HUES6 (cell line): ENCODE data around the gene DIP2C.

Source experiments
- H3K27ac ChIP-seq: 2 replicates; pipeline ENCODE4 v1.7.0; 2013; ENCODE audit warnings: low read depth, mild to moderate bottlenecking, low read length, inconsistent platforms
- H3K27me3 ChIP-seq: 2 replicates; pipeline ENCODE4 v1.6.1; 2013; ENCODE audit warnings: low read length; ENCODE audit not compliant: control insufficient read depth, insufficient read depth
- H3K36me3 ChIP-seq: 2 replicates; pipeline ENCODE4 v1.6.1; 2013; ENCODE audit warnings: low read length; ENCODE audit not compliant: control insufficient read depth, insufficient read depth
- H3K4me1 ChIP-seq: 2 replicates; pipeline ENCODE4 v1.6.1; 2013; ENCODE audit warnings: low read length; ENCODE audit not compliant: control insufficient read depth, insufficient read depth
- H3K4me3 ChIP-seq: 2 replicates; pipeline ENCODE4 v1.5.1; 2013; ENCODE audit warnings: low read depth, low read length
- H3K9ac ChIP-seq: one replicate; pipeline ENCODE4 v1.6.1; 2013; ENCODE audit warnings: mild to moderate bottlenecking, low read length
- H3K9me3 ChIP-seq: 2 replicates; pipeline ENCODE4 v1.6.1; 2013; ENCODE audit warnings: low read depth, low read length; ENCODE audit not compliant: control insufficient read depth, insufficient read depth

DIP2C gene

DNA sequence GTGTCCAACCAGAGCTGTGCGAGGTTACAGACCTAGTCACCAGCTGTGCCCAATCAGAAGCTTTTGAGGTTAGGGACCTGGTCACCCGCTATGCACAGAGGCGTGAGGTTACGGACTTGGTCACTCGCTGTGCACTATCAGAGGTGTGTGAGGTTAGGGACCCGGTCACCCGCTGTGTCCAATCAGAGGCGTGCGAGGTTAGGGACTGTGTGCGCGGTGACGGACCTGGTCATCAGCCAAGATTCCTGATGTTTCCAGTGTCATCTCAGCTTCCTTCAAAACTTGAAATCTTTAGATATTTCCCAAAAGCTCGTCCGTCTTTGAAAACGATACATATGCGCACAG, 182.1 kb downstream of the DIP2C start:
- Histone ChIP-seq H3K9ac (no peak overlapping the region), H3K27ac (no peak overlapping the region), H3K4me1 (peaks cover 8% of the 10 kb centered on the region; the same call in 1 of the 2 replicates), H3K4me3 (no peak overlapping the region), H3K9me3 (no peaks in the 10 kb centered on the region), H3K36me3 (no peaks in the 10 kb centered on the region), H3K27me3 (peaks cover 84% of the 10 kb centered on the region)

- Histone ChIP-seq H3K4me1 (peaks cover 8% of the 10 kb centered on the region; the same call in 1 of the 2 replicates), H3K27me3 (peaks cover 91% of the 10 kb centered on the region)
Observed at GRCh38 chr10:506451-507354, 182.8 kb downstream of the DIP2C start.

GRCh38 chr10:505419-505818, 184.0 kb downstream of the DIP2C start:
- Histone ChIP-seq H3K9ac (no peak overlapping the region), H3K36me3 (no peaks in the 10 kb centered on the region), H3K27me3 (peaks cover 98% of the 10 kb centered on the region), H3K9me3 (no peaks in the 10 kb centered on the region), H3K27ac (no peak overlapping the region), H3K4me3 (no peak overlapping the region), H3K4me1 (no peaks in the 10 kb centered on the region)

More at GRCh38 chr10:506451-507354, 182.8 kb downstream of the DIP2C start:
- no peaks in the 10 kb centered on the region for H3K36me3 ChIP-seq
- H3K9ac ChIP-seq, result no peak overlapping the region
- H3K4me3 ChIP-seq, result no peak overlapping the region
- no peak overlapping the region for H3K27ac ChIP-seq
- H3K9me3 ChIP-seq, result no peaks in the 10 kb centered on the region

- H3K4me1 ChIP-seq, result 0 out of 2 replicates have a peak, but pooled peaks cover 4% of the 10 kb centered on the region
- no peak overlapping the region for H3K9ac ChIP-seq
- no peak overlapping the region for H3K27ac ChIP-seq
- no peak overlapping the region for H3K4me3 ChIP-seq
- peaks cover 98% of the 10 kb centered on the region for H3K27me3 ChIP-seq
- H3K9me3 ChIP-seq, result no peaks in the 10 kb centered on the region
- no peaks in the 10 kb centered on the region for H3K36me3 ChIP-seq
Observed at GRCh38 chr10:504806-505205, 184.7 kb downstream of the DIP2C start.

- H3K4me3 ChIP-seq, result no peak overlapping the region
- H3K9ac ChIP-seq, result no peak overlapping the region
- H3K27ac ChIP-seq, result no peak overlapping the region
- no peaks in the 10 kb centered on the region for H3K36me3 ChIP-seq
- H3K4me1 ChIP-seq, result 0 out of 2 replicates have a peak, but pooled peaks cover 7% of the 10 kb centered on the region
- H3K27me3 ChIP-seq, result peaks cover 94% of the 10 kb centered on the region
- no peaks in the 10 kb centered on the region for H3K9me3 ChIP-seq
Observed at GRCh38 chr10:504121-504611, 185.3 kb downstream of the DIP2C start.

- H3K27ac ChIP-seq, result no peak overlapping the region
- no peak overlapping the region for H3K9ac ChIP-seq
- no peaks in the 10 kb centered on the region for H3K36me3 ChIP-seq
- no peaks in the 10 kb centered on the region for H3K9me3 ChIP-seq
- H3K4me3 ChIP-seq, result no peak overlapping the region
- H3K27me3 ChIP-seq, result peaks cover 75% of the 10 kb centered on the region
- H3K4me1 ChIP-seq, result peaks cover 12% of the 10 kb centered on the region; the same call in 1 of the 2 replicates
Observed at GRCh38 chr10:501596-501995, 187.9 kb downstream of the DIP2C start.

DNA sequence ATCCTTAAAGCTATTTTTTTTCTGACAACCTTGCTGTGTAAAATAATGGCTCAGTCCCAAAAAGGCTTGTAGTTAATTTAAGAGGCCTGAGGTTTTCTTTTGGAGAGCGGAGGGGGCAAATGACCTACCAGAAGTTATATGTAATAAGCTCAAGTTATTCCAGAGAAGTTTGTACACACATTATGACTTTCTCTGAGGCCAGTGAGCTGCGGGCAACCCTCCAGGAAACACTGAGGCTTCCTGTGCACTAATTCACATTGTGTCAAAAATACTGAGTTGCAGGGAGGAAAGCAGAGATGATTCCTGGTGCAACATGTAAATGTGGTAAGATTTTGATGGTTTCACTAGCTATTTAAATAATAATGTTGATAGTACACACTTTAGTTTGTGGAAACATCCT, 188.6 kb downstream of the DIP2C start:
- H3K4me3 ChIP-seq, result no peak overlapping the region
- H3K27ac ChIP-seq, result no peak overlapping the region
- H3K4me1 ChIP-seq, result peaks cover 12% of the 10 kb centered on the region; the same call in 1 of the 2 replicates
- H3K9ac ChIP-seq, result no peak overlapping the region
- no peaks in the 10 kb centered on the region for H3K9me3 ChIP-seq
- H3K36me3 ChIP-seq, result no peaks in the 10 kb centered on the region
- H3K27me3 ChIP-seq, result peaks cover 67% of the 10 kb centered on the region

DNA sequence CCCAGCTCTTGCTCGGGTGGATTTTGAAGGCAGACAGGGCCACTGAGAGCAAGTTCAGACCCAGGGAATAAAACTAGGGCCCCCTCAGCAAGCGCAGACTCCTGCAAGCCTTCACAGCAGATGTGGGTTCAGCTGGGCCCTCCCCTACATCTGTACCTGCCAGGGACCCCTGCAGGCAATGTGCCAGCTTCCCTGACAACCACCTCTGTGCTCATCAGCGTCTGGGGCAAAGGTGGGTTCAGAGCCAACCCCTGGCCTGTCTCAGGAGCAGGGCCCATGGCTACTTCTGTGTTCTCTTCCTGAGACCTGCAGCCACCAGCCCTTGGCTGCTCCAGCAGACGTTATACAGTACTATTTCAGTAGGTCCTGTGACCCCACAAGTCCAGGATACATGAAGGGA, 189.5 kb downstream of the DIP2C start:
- Histone ChIP-seq H3K36me3 (no peaks in the 10 kb centered on the region), H3K27ac (no peak overlapping the region), H3K4me3 (no peak overlapping the region), H3K27me3 (peaks cover 58% of the 10 kb centered on the region), H3K4me1 (peaks cover 12% of the 10 kb centered on the region; the same call in 1 of the 2 replicates), H3K9ac (no peak overlapping the region), H3K9me3 (no peaks in the 10 kb centered on the region)

DNA sequence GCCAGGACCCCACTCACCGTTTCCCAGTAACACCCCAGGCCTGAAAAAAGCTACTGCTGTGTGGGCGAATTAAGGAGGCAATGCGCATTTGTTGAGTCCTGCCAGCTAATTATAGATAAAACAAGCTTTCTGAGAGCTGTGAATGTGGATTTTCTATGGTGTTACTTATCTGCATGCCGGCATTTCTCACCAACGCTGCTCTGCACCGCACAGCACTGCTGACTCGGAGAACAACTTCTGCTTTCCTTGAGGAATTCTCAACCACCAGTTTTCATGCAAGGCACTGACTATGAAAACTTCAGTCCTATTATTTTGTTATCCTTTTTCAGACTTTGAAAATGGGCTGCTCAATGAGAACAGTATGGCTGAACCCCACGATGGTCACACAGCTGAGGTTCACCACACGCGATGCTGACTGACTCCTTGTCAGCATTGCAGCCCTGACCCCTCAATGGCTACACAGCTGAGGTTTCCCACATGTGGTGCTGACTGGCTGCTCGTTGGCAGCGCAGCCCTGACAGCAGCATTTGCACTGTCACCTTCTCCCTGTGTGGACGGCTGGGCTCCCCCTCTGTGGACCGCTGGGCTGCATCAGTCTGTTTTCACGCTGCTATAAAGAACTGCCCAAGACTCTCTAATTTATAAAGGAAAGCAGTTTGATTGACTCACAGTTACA, 190.6 kb downstream of the DIP2C start:
- H3K4me1 ChIP-seq, result peaks cover 12% of the 10 kb centered on the region; the same call in 1 of the 2 replicates
- H3K27ac ChIP-seq, result no peak overlapping the region
- H3K9ac ChIP-seq, result no peak overlapping the region
- H3K4me3 ChIP-seq, result no peak overlapping the region
- peaks cover 51% of the 10 kb centered on the region for H3K27me3 ChIP-seq
- no peaks in the 10 kb centered on the region for H3K36me3 ChIP-seq
- no peaks in the 10 kb centered on the region for H3K9me3 ChIP-seq

GRCh38 chr10:497898-498451, 191.5 kb downstream of the DIP2C start:
- Histone ChIP-seq H3K27ac (no peak overlapping the region), H3K9ac (no peak overlapping the region), H3K27me3 (peaks cover 41% of the 10 kb centered on the region), H3K4me1 (peaks cover 12% of the 10 kb centered on the region; the same call in 1 of the 2 replicates), H3K36me3 (no peaks in the 10 kb centered on the region), H3K9me3 (no peaks in the 10 kb centered on the region), H3K4me3 (no peak overlapping the region)
